IMR-90 (cell line): Measurements from ENCODE around the gene EGF. TPM values are rescaled to one million over a fixed set of nuclear protein-coding genes. Genes with fewer than 3 reads are reported as not detected.

Source experiments
- ATAC-seq: fragments of 200-7000 bp; cut with Tn5 transposase; 2 replicates; pipeline ENCODE4 v1.9.1; 2020; ENCODE audit warnings: low read depth, mild to moderate bottlenecking, moderate library complexity
- BruUV-seq: library from RNA; stranded (reverse); fragments of 400-500 nt; replicated peaks from 2 replicates; lab custom pipeline; 2021; lab: Mats Ljungman, UMichigan
- CTCF ChIA-PET: fragments of 300-600 bp; formaldehyde crosslinking; extraction: SDS; loops from one replicate; lab custom pipeline; 2021; ENCODE audit warnings: antibody characterized with exemption; lab: Yijun Ruan, JAX
- POLR2A ChIA-PET: fragments of 300-600 bp; sonication (Branson Sonifier 250); formaldehyde crosslinking; loops from one replicate; lab custom pipeline; 2022; ENCODE audit warnings: antibody characterized with exemption; ENCODE audit not compliant: unreplicated experiment; lab: Charles Lee
- DNase-seq: peaks from one replicate; pipeline ENCODE4 v3.0.0; 2013
- H2AFZ ChIP-seq: replicated peaks from 2 replicates; pipeline ENCODE3; 2013; ENCODE audit warnings: low read length, mild to moderate bottlenecking; ENCODE audit not compliant: poor library complexity
- H2AK5ac ChIP-seq: 2 replicates; pipeline ENCODE4 v1.6.1; 2013; ENCODE audit warnings: low read depth, low read length, inconsistent platforms
- H2AK9ac ChIP-seq: replicated peaks from 2 replicates; pipeline ENCODE3; 2013; ENCODE audit warnings: mild to moderate bottlenecking, low read depth, low read length, moderate library complexity; ENCODE audit not compliant: poor library complexity
- H2BK120ac ChIP-seq: 2 replicates; pipeline ENCODE4 v1.6.1; 2013; ENCODE audit warnings: low read depth, low read length, inconsistent platforms
- H2BK15ac ChIP-seq: 3 replicates; pipeline ENCODE4 v1.6.1; 2013; ENCODE audit warnings: low read depth, low read length, inconsistent platforms
- H2BK20ac ChIP-seq: 2 replicates; pipeline ENCODE4 v1.6.1; 2013; ENCODE audit warnings: low read depth, mild to moderate bottlenecking, inconsistent platforms, low read length, moderate library complexity
- H2BK5ac ChIP-seq: 2 replicates; pipeline ENCODE4 v1.6.1; 2013; ENCODE audit warnings: mild to moderate bottlenecking, low read depth, low read length, inconsistent platforms; ENCODE audit not compliant: poor library complexity, severe bottlenecking
- H3K14ac ChIP-seq: replicated peaks from 2 replicates; pipeline ENCODE4 v1.6.1; 2013; ENCODE audit warnings: low read depth, low read length, inconsistent platforms
- H3K18ac ChIP-seq: 2 replicates; pipeline ENCODE4 v1.6.1; 2013; ENCODE audit warnings: low read depth, low read length, control low read depth
- H3K23ac ChIP-seq: 2 replicates; pipeline ENCODE4 v1.6.1; 2013; ENCODE audit warnings: low read depth, low read length, inconsistent platforms
- H3K27ac ChIP-seq: 2 replicates; pipeline ENCODE4 v1.5.1; 2013; ENCODE audit warnings: mild to moderate bottlenecking, control low read depth, low read length; ENCODE audit not compliant: insufficient read depth
- H3K27me3 ChIP-seq: 2 replicates; pipeline ENCODE4 v1.6.1; 2013; ENCODE audit warnings: low read length; ENCODE audit not compliant: control insufficient read depth, insufficient read depth
- H3K36me3 ChIP-seq: 2 replicates; pipeline ENCODE4 v1.6.1; 2013; ENCODE audit warnings: low read length, mixed read lengths; ENCODE audit not compliant: control insufficient read depth, insufficient read depth
- H3K4ac ChIP-seq: 2 replicates; pipeline ENCODE4 v1.6.1; 2013; ENCODE audit warnings: low read depth, low read length, inconsistent platforms
- H3K4me1 ChIP-seq: 2 replicates; pipeline ENCODE4 v1.6.1; 2013; ENCODE audit warnings: low read length, mixed read lengths; ENCODE audit not compliant: control insufficient read depth, insufficient read depth
- H3K4me2 ChIP-seq: 2 replicates; pipeline ENCODE4 v1.6.1; 2013; ENCODE audit warnings: low read depth, mild to moderate bottlenecking, control low read depth, low read length, moderate library complexity
- H3K4me3 ChIP-seq: 2 replicates; pipeline ENCODE4 v1.5.1; 2013; ENCODE audit warnings: low read depth, mild to moderate bottlenecking, control low read depth, low read length, moderate library complexity; ENCODE audit not compliant: insufficient read depth
- H3K56ac ChIP-seq: 2 replicates; pipeline ENCODE4 v1.6.1; 2013; ENCODE audit warnings: low read length, inconsistent platforms; ENCODE audit not compliant: insufficient read depth; ENCODE audit errors: extremely low read depth
- H3K79me1 ChIP-seq, 2 experiments: 2 replicates each; pipeline ENCODE4 v1.6.1; 2013; ENCODE audit warnings: low read length in 2 of 2, inconsistent platforms in 1 of 2, low read depth in 1 of 2
- H3K9ac ChIP-seq: 2 replicates; pipeline ENCODE4 v1.6.1; 2013; ENCODE audit warnings: low read depth, low read length, control low read depth
- H3K9me1 ChIP-seq: 2 replicates; pipeline ENCODE4 v1.6.1; 2013; ENCODE audit warnings: low read length, inconsistent platforms; ENCODE audit not compliant: insufficient read depth
- H3K9me3 ChIP-seq: 2 replicates; pipeline ENCODE4 v1.6.1; 2013; ENCODE audit warnings: low read length; ENCODE audit not compliant: control insufficient read depth, insufficient read depth
- H4K20me1 ChIP-seq: 2 replicates; pipeline ENCODE4 v1.6.1; 2013; ENCODE audit warnings: low read length, inconsistent platforms; ENCODE audit not compliant: insufficient read depth
- H4K5ac ChIP-seq: 2 replicates; pipeline ENCODE4 v1.6.1; 2013; ENCODE audit warnings: mild to moderate bottlenecking, low read depth, low read length, control low read depth
- H4K8ac ChIP-seq, 2 experiments: 2 replicates each; pipeline ENCODE4 v1.6.1; 2013; ENCODE audit warnings: low read depth in 2 of 2, low read length in 2 of 2, control low read depth in 1 of 2, inconsistent platforms in 1 of 2
- H4K91ac ChIP-seq: 2 replicates; pipeline ENCODE4 v1.6.1; 2013; ENCODE audit warnings: low read depth, low read length, inconsistent platforms; ENCODE audit not compliant: insufficient read depth
- CHD1 ChIP-seq: IDR thresholded peaks from 2 replicates; pipeline ENCODE4 v1.6.1; 2012; ENCODE audit warnings: low read depth, low read length, improper control_type of control experiment
- ELK1 ChIP-seq: fragments of 150-350 bp; IDR thresholded peaks from 2 replicates; pipeline ENCODE4 v1.6.1; 2016; ENCODE audit warnings: low read depth, mild to moderate bottlenecking, low read length, moderate library complexity, borderline replicate concordance
- MAFK ChIP-seq: IDR thresholded peaks from 2 replicates; pipeline ENCODE4 v1.6.1; 2012; ENCODE audit warnings: low read depth, low read length, improper control_type of control experiment
- POLR2A ChIP-seq: IDR thresholded peaks from 2 replicates; pipeline ENCODE4 v1.6.1; 2012; ENCODE audit warnings: mild to moderate bottlenecking, low read depth, low read length
- RFX5 ChIP-seq: IDR thresholded peaks from 2 replicates; pipeline ENCODE4 v1.8.0; 2012; ENCODE audit warnings: low read depth, mild to moderate bottlenecking, low read length, moderate library complexity
- USF2 ChIP-seq: fragments of 150-350 bp; IDR thresholded peaks from 2 replicates; pipeline ENCODE4 v1.6.1; 2017; ENCODE audit warnings: mild to moderate bottlenecking, antibody characterized with exemption, low read length, low read depth
- dilution Hi-C: fragments of 300-500 bp; cut with HindIII; formaldehyde crosslinking; loops from one replicate; pipeline ENCODE4 v1.14.3; 2018; ENCODE audit warnings: low sequenced_read_pairs; ENCODE audit not compliant: unreplicated experiment
- in situ Hi-C: fragments of 300-500 bp; cut with MboI; formaldehyde crosslinking; loops from 3 replicates; pipeline ENCODE4 v1.14.3; 2019; ENCODE audit warnings: low sequenced_read_pairs, inconsistent platforms, mixed read lengths
- intact Hi-C: fragments of 100-400 bp; cut with micrococcal nuclease; formaldehyde crosslinking; loops from 2 replicates; pipeline ENCODE4 v1.10.0; 2022
- polyA plus RNA-seq, 3 experiments: library from polyadenylated mRNA; depleted of rRNA; stranded (reverse); fragments of >200 nt; gene quantifications; 2 replicates each; pipeline ENCODE4 v1.2.3, GENCODE V29; 2012; ENCODE audit warnings: low replicate concordance in 1 of 3
- total RNA-seq: library from RNA; depleted of rRNA; stranded (reverse); fragments of >200 nt; gene quantifications from 2 replicates; pipeline ENCODE4 v1.2.3, GENCODE V29; 2012

Gene EGF
- total and polyA plus RNA-seq, 2 of the 4 experiments (the other 2 are of a cell fraction), result 1.7 to 2.2 TPM

GRCh38 chr4:109962401-109962800 is 49.7 kb downstream of the EGF start:
- no peak overlapping the region for H3K4me3 ChIP-seq
- H4K8ac ChIP-seq, result no peak overlapping the region
- no peak overlapping the region for H3K56ac ChIP-seq
- no peaks in the 10 kb centered on the region for H3K36me3 ChIP-seq
- H3K79me1 ChIP-seq, result no peaks in the 10 kb centered on the region
- no peak overlapping the region for H3K14ac ChIP-seq
- no peaks in the 10 kb centered on the region for H3K27me3 ChIP-seq
- H3K27ac ChIP-seq, result no peak overlapping the region
- no peak overlapping the region for H3K18ac ChIP-seq
- no peak overlapping the region for H2AK5ac ChIP-seq
- POLR2A ChIA-PET, result no interaction called here
- no peak overlapping the region for H2BK120ac ChIP-seq
- TF ChIP-seq POLR2A (no peak), RFX5 (no peak), MAFK (no peak), CHD1 (no peak), ELK1 (no peak), USF2 (no peak)
- no peak overlapping the region for H2BK5ac ChIP-seq
- in situ Hi-C loops, result no loop called here
- H2BK20ac ChIP-seq, result no peak overlapping the region
- no peaks in the 10 kb centered on the region for H3K9me3 ChIP-seq
- no peak overlapping the region for H3K9ac ChIP-seq
- no peaks in the 10 kb centered on the region for H4K20me1 ChIP-seq
- no peak overlapping the region for H2AFZ ChIP-seq
- ATAC-seq (no peak), DNase-seq (no peak)
- CTCF ChIA-PET, result no interaction called here
- H2BK15ac ChIP-seq, result no peak overlapping the region
- H4K5ac ChIP-seq, result no peak overlapping the region
- intact Hi-C loops, result no loop called here
- H3K4me2 ChIP-seq, result no peak overlapping the region
- no peaks in the 10 kb centered on the region for H3K9me1 ChIP-seq
- no peak overlapping the region for H3K4ac ChIP-seq
- BruUV-seq, result no TSS peak
- no peak overlapping the region for H4K91ac ChIP-seq
- H3K23ac ChIP-seq, result no peak overlapping the region
- dilution Hi-C loops, result no loop called here
- no peak overlapping the region for H2AK9ac ChIP-seq
- no peaks in the 10 kb centered on the region for H3K4me1 ChIP-seq
